ENCODE results near the gene FBXO5. TPM values are rescaled to one million over a fixed set of nuclear protein-coding genes. Genes with fewer than 3 reads are reported as not detected.

FBXO5 gene
- total RNA-seq, 2 experiments from 2014 or later: 40.9 to 44.0 TPM

GRCh38 chr6:153016846-153017245, 34.0 kb upstream of the FBXO5 start:
- CTCF ChIA-PET: no interaction called here
- H3K27me3 Mint-ChIP-seq: peaks cover 26% of the 10 kb centered on the region
- POLR2A ChIA-PET: no interaction called here

GRCh38 chr6:153015094-153015640, 32.3 kb upstream of the FBXO5 start:
- Mint-ChIP-seq H3K9me3 (no peaks in the 10 kb centered on the region), H3K27ac (no peak overlapping the region), H3K27me3 (peaks cover 23% of the 10 kb centered on the region), H3K4me1 (ENCODE audit: low read depth) (no peaks in the 10 kb centered on the region), H3K4me3 (no peak overlapping the region), H3K36me3 (ENCODE audit: low read depth) (no peaks in the 10 kb centered on the region)
- intact Hi-C loops (cut with micrococcal nuclease): no loop called here
- DNase-seq: no peak
- ChIA-PET POLR2A (no interaction called here), CTCF (no interaction called here)
- no peak for ATAC-seq
- TF ChIP-seq, protein P1, sequence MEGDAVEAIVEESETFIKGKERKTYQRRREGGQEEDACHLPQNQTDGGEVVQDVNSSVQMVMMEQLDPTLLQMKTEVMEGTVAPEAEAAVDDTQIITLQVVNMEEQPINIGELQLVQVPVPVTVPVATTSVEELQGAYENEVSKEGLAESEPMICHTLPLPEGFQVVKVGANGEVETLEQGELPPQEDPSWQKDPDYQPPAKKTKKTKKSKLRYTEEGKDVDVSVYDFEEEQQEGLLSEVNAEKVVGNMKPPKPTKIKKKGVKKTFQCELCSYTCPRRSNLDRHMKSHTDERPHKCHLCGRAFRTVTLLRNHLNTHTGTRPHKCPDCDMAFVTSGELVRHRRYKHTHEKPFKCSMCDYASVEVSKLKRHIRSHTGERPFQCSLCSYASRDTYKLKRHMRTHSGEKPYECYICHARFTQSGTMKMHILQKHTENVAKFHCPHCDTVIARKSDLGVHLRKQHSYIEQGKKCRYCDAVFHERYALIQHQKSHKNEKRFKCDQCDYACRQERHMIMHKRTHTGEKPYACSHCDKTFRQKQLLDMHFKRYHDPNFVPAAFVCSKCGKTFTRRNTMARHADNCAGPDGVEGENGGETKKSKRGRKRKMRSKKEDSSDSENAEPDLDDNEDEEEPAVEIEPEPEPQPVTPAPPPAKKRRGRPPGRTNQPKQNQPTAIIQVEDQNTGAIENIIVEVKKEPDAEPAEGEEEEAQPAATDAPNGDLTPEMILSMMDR (IDR thresholded peaks at IDR 0.05): no peak

More at GRCh38 chr6:153016846-153017245, 34.0 kb upstream of the FBXO5 start:
- Mint-ChIP-seq H3K4me3 (no peak overlapping the region), H3K4me1 (ENCODE audit: low read depth) (no peaks in the 10 kb centered on the region), H3K9me3 (no peaks in the 10 kb centered on the region), H3K27ac (no peak overlapping the region), H3K36me3 (ENCODE audit: low read depth) (no peaks in the 10 kb centered on the region)
- TF ChIP-seq, protein P1 (IDR thresholded peaks at IDR 0.05): no peak
- no peak for ATAC-seq
- no peak for DNase-seq
- intact Hi-C loops (cut with micrococcal nuclease): no loop called here

GRCh38 chr6:153013438-153013837, 30.6 kb upstream of the FBXO5 start:
- Mint-ChIP-seq H3K9me3 (no peaks in the 10 kb centered on the region), H3K4me3 (no peak overlapping the region), H3K27ac (no peak overlapping the region), H3K27me3 (peaks cover 22% of the 10 kb centered on the region), H3K4me1 (ENCODE audit: low read depth) (no peaks in the 10 kb centered on the region), H3K36me3 (ENCODE audit: low read depth) (no peaks in the 10 kb centered on the region)
- ChIA-PET CTCF (no interaction called here), POLR2A (no interaction called here)
- DNase-seq: no peak
- TF ChIP-seq, protein P1 (IDR thresholded peaks at IDR 0.05): no peak
- intact Hi-C loops (cut with micrococcal nuclease): no loop called here
- no peak for ATAC-seq

GRCh38 chr6:153012856-153013255, 30.0 kb upstream of the FBXO5 start:
- ChIA-PET CTCF (no interaction called here), POLR2A (no interaction called here)
- intact Hi-C loops (cut with micrococcal nuclease): no loop called here

DNA sequence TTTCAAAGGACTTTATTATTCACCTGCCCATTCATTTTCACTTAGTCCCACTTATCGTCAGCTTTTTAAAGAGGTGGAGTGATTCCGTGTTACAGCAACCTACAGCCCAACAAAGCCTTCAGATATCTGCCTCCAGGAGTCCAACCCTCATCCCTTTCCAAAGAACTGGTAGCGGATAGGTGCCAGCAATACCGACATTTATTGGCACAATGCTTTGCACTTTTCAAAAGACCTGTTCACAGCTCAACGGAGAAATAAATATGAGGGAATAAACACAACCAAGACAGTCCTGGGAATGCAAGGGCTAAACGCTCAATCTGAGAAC, 20.5 kb upstream of the FBXO5 start:
- CTCF ChIA-PET: interaction anchor here (1.0 kb wide), 1 partner anchor 22 kb away, joined by 5 read pairs; no protein-coding TSS in a partner anchor
- DNase-seq (no peak), ATAC-seq (no peak)
- intact Hi-C loops (cut with micrococcal nuclease): loop anchor here (2.0 kb wide), 1 partner anchor 21 kb away; the partner anchor contains the start of gene FBXO5
- Mint-ChIP-seq H3K4me3 (peak overlapping the region; percentile 87), H3K9me3 (peaks cover 4% of the 10 kb centered on the region), H3K27ac (peak overlapping the region; percentile 95), H3K27me3 (no peaks in the 10 kb centered on the region), H3K36me3 (ENCODE audit: low read depth) (peaks cover 25% of the 10 kb centered on the region), H3K4me1 (ENCODE audit: low read depth) (peaks cover 30% of the 10 kb centered on the region)
- POLR2A ChIA-PET: interaction anchor here (2.1 to 4.9 kb wide), 2 partner anchors 19 to 24 kb away, joined by 7 to 34 read pairs; partner anchors contain the start of gene FBXO5
- TF ChIP-seq, protein P1 (IDR thresholded peaks at IDR 0.05): no peak

More at GRCh38 chr6:153012856-153013255, 30.0 kb upstream of the FBXO5 start:
- TF ChIP-seq, protein P1 (IDR thresholded peaks at IDR 0.05): no peak
- Mint-ChIP-seq H3K36me3 (ENCODE audit: low read depth) (no peaks in the 10 kb centered on the region), H3K4me3 (no peak overlapping the region), H3K27ac (no peak overlapping the region), H3K9me3 (no peaks in the 10 kb centered on the region), H3K27me3 (peaks cover 18% of the 10 kb centered on the region), H3K4me1 (ENCODE audit: low read depth) (no peaks in the 10 kb centered on the region)
- no peak for DNase-seq
- no peak for ATAC-seq
